Measurements from ENCODE around the gene PLXNA4. TPM values are rescaled to one million over a fixed set of nuclear protein-coding genes. Genes with fewer than 3 reads are reported as not detected.

The PLXNA4 gene
- total RNA-seq, 1 experiment from 2014 or later: not detected

DNA sequence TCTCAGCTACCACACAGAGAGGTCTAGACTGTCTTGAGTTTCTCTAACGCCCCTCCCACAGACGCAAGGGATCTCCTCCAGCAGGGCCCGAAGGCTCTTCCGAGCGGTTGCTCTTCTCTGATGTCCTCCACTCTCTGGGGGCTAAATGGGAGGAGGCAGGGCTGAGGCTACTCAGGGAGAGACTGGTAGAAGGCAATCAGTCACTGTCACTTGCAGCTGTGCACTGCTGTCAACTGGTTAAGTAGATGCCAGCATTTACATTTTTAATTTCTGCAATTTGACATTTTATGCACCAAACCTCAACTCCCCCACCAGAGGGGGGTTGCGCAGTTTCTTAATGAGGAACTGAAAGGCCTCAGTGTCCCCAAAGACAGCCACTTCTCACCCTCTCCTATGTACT, 442.8 kb downstream of the PLXNA4 start:
- no peak for TF ChIP-seq RAD21 (IDR thresholded peaks at IDR 0.05; ENCODE audit: low read depth)
- TF ChIP-seq, protein P1, sequence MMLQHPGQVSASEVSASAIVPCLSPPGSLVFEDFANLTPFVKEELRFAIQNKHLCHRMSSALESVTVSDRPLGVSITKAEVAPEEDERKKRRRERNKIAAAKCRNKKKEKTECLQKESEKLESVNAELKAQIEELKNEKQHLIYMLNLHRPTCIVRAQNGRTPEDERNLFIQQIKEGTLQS (IDR thresholded peaks at IDR 0.05): no peak
- no peak for TF ChIP-seq CEBPB (IDR thresholded peaks at IDR 0.05; ENCODE audit: low read depth)
- TF ChIP-seq, protein P2, sequence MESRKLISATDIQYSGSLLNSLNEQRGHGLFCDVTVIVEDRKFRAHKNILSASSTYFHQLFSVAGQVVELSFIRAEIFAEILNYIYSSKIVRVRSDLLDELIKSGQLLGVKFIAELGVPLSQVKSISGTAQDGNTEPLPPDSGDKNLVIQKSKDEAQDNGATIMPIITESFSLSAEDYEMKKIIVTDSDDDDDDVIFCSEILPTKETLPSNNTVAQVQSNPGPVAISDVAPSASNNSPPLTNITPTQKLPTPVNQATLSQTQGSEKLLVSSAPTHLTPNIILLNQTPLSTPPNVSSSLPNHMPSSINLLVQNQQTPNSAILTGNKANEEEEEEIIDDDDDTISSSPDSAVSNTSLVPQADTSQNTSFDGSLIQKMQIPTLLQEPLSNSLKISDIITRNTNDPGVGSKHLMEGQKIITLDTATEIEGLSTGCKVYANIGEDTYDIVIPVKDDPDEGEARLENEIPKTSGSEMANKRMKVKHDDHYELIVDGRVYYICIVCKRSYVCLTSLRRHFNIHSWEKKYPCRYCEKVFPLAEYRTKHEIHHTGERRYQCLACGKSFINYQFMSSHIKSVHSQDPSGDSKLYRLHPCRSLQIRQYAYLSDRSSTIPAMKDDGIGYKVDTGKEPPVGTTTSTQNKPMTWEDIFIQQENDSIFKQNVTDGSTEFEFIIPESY (IDR thresholded peaks at IDR 0.05; ENCODE audit: extremely low read depth, insufficient replicate concordance, low read length): no peak
- no peak for TF ChIP-seq FOSL1 (IDR thresholded peaks at IDR 0.05; ENCODE audit: low read depth)
- TF ChIP-seq POLR2AphosphoS5 (IDR thresholded peaks at IDR 0.05; ENCODE audit: low read depth, low read length): no peak
- TF ChIP-seq, protein P3, sequence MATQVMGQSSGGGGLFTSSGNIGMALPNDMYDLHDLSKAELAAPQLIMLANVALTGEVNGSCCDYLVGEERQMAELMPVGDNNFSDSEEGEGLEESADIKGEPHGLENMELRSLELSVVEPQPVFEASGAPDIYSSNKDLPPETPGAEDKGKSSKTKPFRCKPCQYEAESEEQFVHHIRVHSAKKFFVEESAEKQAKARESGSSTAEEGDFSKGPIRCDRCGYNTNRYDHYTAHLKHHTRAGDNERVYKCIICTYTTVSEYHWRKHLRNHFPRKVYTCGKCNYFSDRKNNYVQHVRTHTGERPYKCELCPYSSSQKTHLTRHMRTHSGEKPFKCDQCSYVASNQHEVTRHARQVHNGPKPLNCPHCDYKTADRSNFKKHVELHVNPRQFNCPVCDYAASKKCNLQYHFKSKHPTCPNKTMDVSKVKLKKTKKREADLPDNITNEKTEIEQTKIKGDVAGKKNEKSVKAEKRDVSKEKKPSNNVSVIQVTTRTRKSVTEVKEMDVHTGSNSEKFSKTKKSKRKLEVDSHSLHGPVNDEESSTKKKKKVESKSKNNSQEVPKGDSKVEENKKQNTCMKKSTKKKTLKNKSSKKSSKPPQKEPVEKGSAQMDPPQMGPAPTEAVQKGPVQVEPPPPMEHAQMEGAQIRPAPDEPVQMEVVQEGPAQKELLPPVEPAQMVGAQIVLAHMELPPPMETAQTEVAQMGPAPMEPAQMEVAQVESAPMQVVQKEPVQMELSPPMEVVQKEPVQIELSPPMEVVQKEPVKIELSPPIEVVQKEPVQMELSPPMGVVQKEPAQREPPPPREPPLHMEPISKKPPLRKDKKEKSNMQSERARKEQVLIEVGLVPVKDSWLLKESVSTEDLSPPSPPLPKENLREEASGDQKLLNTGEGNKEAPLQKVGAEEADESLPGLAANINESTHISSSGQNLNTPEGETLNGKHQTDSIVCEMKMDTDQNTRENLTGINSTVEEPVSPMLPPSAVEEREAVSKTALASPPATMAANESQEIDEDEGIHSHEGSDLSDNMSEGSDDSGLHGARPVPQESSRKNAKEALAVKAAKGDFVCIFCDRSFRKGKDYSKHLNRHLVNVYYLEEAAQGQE (IDR thresholded peaks at IDR 0.05; ENCODE audit: low read depth): no peak
- Histone ChIP-seq H3K36me3 (ENCODE audit: control insufficient read depth in 1 of 2, insufficient read depth in 2 of 2, low read length in 2 of 2) (no peaks in the 10 kb centered on the region), H3K27me3 (ENCODE audit: insufficient read depth, low read length) (peaks cover 44% of the 10 kb centered on the region; the same call in 1 of the 2 replicates), H3K79me2 (ENCODE audit: insufficient read depth, low read length) (no peaks in the 10 kb centered on the region), H3K4me3 (replicated peaks in 1 of 2; ENCODE audit: low read depth in 1 of 2, low read length in 2 of 2) (no peak overlapping the region), H3K9ac (ENCODE audit: low read length) (no peak overlapping the region), H2AFZ (ENCODE audit: low read depth, low read length, poor library complexity, severe bottlenecking) (no peak overlapping the region), H3K27ac (ENCODE audit: low read depth, low read length) (no peak overlapping the region), H3K9me3 (ENCODE audit: control insufficient read depth in 1 of 2, insufficient read depth in 1 of 2, low read depth in 1 of 2, low read length in 2 of 2) (no peaks in the 10 kb centered on the region), H3K9me2 (ENCODE audit: insufficient read depth) (no peaks in the 10 kb centered on the region), H3K4me1 (ENCODE audit: control insufficient read depth in 1 of 2, insufficient read depth in 2 of 2, low read length in 2 of 2) (0 out of 4 replicates have a peak, but pooled peaks cover 0 to 3% of the 10 kb centered on the region in 2 experiments), H4K20me1 (ENCODE audit: insufficient read depth) (no peaks in the 10 kb centered on the region), H3K4me2 (ENCODE audit: low read length) (no peak overlapping the region)
- no TSS peak for BruUV-seq (replicated peaks)
- DNase-seq (ENCODE audit: low read depth, low spot score) (no peak), ATAC-seq (no peak)
- ChIA-PET POLR2A (no interaction called here), CTCF (no interaction called here), RAD21 (ENCODE audit: low non-redundant PET in 1 of 2, low total read pairs in 2 of 2, uncharacterized antibody in 2 of 2, unreplicated experiment in 2 of 2) (no interaction called here)
- intact Hi-C loops (cut with micrococcal nuclease): no loop called here
